HG02798 (cell line): ENCODE measurements around the gene DEDD2.
"Not testable (repeated sequence)": the region's sequence is repeated elsewhere in the genome, so short reads cannot be mapped to it uniquely, and the experiment has no call there.

ENCODE experiments used
- ATAC-seq: cut with Tn5 transposase; IDR thresholded peaks from one replicate; pipeline ENCODE4 v1.9.1; 2021; ENCODE audit warnings: mild to moderate bottlenecking; ENCODE audit not compliant: unreplicated experiment, poor library complexity

DEDD2 gene, protein sequence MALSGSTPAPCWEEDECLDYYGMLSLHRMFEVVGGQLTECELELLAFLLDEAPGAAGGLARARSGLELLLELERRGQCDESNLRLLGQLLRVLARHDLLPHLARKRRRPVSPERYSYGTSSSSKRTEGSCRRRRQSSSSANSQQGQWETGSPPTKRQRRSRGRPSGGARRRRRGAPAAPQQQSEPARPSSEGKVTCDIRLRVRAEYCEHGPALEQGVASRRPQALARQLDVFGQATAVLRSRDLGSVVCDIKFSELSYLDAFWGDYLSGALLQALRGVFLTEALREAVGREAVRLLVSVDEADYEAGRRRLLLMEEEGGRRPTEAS

GRCh38 chr19:42217520-42218437 lies at the start of gene DEDD2:
DEDD2 (minus strand) TSS chr19:42217677; CDS start chr19:42217007, 670 bp downstream.
- peak; percentile 78 for ATAC-seq

DNA sequence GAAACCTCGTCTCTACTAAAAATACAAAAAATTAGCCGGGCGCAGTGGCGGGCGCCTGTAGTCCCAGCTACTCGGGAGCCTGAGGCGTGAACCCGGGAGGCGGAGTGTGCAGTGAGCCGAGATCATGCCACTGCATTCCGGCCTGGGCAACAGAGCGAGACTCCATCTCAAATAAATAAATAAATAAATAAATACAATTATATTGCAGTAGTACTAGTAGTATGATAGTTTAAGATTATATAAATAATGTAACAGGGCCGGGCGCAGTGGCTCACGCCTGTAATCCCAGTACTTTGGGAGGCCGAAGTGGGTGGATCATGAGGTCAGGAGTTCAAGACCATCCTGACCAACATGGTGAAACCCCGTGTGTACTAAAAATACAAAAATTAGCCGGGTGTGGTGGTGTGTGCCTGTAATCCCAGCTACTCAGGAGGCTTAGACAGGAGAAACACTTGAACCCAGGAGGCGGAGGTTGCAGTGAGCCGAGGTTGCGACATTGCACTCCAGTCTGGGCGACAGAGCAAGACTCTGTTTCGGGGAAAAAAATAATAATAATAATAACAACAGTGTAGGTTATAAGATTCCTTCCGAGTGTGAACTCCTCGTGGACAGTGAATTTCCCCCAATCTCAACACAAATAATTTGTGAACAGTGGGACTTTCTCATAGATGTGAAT lies 49.6 kb upstream of the DEDD2 start:
- ATAC-seq = not testable (repeated sequence)

DNA sequence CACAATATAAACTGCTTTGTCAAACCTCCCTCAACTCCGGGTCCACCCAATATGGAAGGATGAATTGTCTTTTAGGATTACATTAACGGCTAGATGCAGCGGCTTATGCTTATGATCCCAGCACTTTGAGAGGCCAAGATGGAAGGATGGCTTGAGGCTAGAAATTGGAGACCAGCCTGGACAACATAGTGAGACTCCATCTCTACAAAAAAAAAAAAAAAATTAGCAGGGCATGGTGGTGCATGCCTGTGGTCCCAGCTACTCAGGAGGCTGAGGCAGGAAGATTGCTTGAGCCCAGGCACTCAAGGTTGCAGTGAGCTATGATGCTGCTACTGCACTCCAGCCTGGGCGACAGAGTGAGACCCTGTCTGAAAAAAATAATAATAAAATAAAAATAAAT lies 48.6 kb upstream of the DEDD2 start:
- ATAC-seq = not testable (repeated sequence)

DNA sequence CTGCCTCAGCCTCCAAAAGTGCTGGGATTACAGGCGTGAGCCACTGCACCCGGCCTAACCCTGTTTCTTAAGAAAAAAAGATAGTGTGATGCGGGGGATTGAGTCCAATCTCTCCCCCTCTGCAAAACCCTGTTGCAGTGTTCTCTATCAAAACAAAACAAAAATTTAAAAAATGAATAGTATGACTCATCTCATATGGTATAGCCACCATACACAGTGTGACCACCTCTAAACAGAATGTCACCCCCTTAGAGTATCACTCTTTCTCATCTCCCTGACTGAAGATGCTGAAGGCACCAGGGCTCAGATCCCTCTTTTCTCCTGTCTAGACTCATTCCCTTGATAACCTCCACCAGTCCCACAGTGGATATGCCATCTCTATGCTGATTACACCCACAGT lies 44.3 kb upstream of the DEDD2 start:
- no peak for ATAC-seq

GRCh38 chr19:42257842-42258241 lies 40.4 kb upstream of the DEDD2 start:
- not testable (repeated sequence) for ATAC-seq

GRCh38 chr19:42255766-42256745 lies 38.6 kb upstream of the DEDD2 start:
- no peak for ATAC-seq

- ATAC-seq = peak; percentile 78
Measured at GRCh38 chr19:42254850-42255765, 37.6 kb upstream of the DEDD2 start, which contains the start of gene ERF. ERF (minus strand) TSS chr19:42255128; CDS start chr19:42254999, 129 bp downstream.

GRCh38 chr19:42254089-42254849 lies 36.8 kb upstream of the DEDD2 start:
- ATAC-seq = peak; percentile 34

GRCh38 chr19:42253245-42254088 lies 36.0 kb upstream of the DEDD2 start:
- peak; percentile 11 for ATAC-seq

GRCh38 chr19:42252365-42253244 lies 35.1 kb upstream of the DEDD2 start:
- no peak for ATAC-seq

DNA sequence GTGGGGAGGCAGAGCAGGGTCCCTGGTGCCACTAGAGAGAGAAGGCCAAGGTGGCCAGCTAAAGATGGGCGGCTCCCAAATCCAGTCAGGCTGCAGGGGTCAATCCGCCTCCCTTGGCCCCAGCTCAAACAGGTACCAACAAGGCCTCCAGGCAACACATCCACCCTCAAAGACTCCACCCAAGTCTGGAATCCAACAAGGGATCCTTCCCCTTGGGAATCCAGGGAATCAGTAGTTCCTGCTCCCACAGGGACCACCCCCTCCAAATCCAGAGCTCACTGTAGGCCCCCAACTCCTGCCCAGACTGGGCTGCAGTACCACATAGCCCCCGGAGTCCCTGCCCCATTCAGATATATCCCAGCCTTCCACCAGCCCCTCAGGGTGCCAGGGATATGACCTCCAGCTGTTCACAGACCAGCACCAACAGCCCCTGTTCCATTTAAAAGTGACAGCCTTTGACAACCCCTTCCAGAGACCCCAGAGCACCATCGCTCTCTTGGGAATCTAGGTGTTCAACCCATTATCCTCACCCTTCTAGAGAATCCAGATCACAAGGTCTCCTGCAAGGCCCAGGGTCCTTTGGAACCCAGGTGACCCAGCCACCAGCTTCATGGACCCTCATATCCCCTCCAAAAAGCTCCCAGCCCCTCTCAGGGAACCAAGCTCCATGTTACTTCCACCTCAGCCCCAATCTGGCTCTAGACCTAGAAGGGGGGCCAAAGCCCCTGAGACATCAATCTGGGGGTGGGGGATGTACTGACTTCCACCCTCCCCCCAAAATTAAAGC lies 34.3 kb upstream of the DEDD2 start:
- no peak for ATAC-seq

GRCh38 chr19:42250666-42251531 lies 33.4 kb upstream of the DEDD2 start:
- ATAC-seq = no peak

GRCh38 chr19:42250183-42250665 lies 32.7 kb upstream of the DEDD2 start:
- ATAC-seq = no peak

GRCh38 chr19:42249769-42250168 lies 32.3 kb upstream of the DEDD2 start:
- ATAC-seq = no peak
